HG03354 (cell line): ENCODE data around the gene N4BP2.

ENCODE experiments used
- ATAC-seq: cut with Tn5 transposase; IDR thresholded peaks from one replicate; pipeline ENCODE4 v1.9.1; 2021; ENCODE audit warnings: mild to moderate bottlenecking; ENCODE audit not compliant: unreplicated experiment, poor library complexity, severe bottlenecking

Gene N4BP2

GRCh38 chr4:40200875-40201801, 144.5 kb downstream of the N4BP2 start:
- ATAC-seq: peak; percentile 25

GRCh38 chr4:40201898-40202297, 145.2 kb downstream of the N4BP2 start:
- ATAC-seq: no peak

GRCh38 chr4:40202474-40202873, 145.8 kb downstream of the N4BP2 start:
- ATAC-seq: no peak

GRCh38 chr4:40204507-40205258, 148.0 kb downstream of the N4BP2 start:
- no peak for ATAC-seq

- ATAC-seq: peak; percentile 67
Measured at GRCh38 chr4:40205259-40206198, 148.9 kb downstream of the N4BP2 start.

- no peak for ATAC-seq
Measured at GRCh38 chr4:40206426-40206825, 149.8 kb downstream of the N4BP2 start.
